ENCODE results near the gene SMYD3.

DNA sequence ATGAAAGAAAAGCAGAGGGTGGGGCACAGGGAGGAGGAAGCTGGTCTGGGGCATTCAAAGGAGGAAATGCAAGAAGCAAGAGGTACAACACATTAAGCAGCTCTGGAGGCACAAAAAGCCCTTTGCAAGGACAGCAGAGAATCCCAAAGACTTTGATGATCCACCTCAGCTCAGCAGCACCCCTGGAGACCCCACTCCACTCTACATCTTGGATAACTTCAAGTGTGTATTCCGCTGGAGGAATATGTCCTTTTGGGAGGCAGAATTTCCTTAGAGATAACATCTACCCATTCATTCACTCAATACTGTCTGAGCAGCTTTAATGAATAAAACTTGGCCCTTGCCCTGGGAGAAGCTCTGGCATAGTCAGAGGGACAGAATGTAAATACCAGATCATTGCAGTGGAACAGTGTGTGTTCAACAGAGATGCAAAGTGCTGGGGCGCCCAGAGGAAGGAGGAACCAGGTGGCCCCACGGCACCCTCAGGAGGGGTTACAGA is 752.6 kb downstream of the SMYD3 start:
- TF ChIP-seq, protein P1, sequence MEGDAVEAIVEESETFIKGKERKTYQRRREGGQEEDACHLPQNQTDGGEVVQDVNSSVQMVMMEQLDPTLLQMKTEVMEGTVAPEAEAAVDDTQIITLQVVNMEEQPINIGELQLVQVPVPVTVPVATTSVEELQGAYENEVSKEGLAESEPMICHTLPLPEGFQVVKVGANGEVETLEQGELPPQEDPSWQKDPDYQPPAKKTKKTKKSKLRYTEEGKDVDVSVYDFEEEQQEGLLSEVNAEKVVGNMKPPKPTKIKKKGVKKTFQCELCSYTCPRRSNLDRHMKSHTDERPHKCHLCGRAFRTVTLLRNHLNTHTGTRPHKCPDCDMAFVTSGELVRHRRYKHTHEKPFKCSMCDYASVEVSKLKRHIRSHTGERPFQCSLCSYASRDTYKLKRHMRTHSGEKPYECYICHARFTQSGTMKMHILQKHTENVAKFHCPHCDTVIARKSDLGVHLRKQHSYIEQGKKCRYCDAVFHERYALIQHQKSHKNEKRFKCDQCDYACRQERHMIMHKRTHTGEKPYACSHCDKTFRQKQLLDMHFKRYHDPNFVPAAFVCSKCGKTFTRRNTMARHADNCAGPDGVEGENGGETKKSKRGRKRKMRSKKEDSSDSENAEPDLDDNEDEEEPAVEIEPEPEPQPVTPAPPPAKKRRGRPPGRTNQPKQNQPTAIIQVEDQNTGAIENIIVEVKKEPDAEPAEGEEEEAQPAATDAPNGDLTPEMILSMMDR (IDR thresholded peaks at IDR 0.05): no peak
- TF ChIP-seq POLR2A (IDR thresholded peaks at IDR 0.05): no peak
